Measurements from ENCODE around the gene LRP6. TPM values are rescaled to one million over a fixed set of nuclear protein-coding genes. Genes with fewer than 3 reads are reported as not detected.

LRP6 gene
- total RNA-seq, 1 donor from 2014 or later: 40.9 TPM

GRCh38 chr12:12091977-12092663 is 174.7 kb downstream of the LRP6 start:
- Histone ChIP-seq H3K9ac (ENCODE audit: low read length) (no peak overlapping the region), H4K20me1 (ENCODE audit: insufficient read depth, low read length) (no peaks in the 10 kb centered on the region), H3K9me3 (ENCODE audit: insufficient read depth, low read depth, low read length) (no peaks in the 10 kb centered on the region), H3K79me2 (ENCODE audit: insufficient read depth, low read length) (no peaks in the 10 kb centered on the region), H3K4me1 (ENCODE audit: insufficient read depth, low read length) (peaks cover 23% of the 10 kb centered on the region), H3K36me3 (ENCODE audit: insufficient read depth, low read length) (no peaks in the 10 kb centered on the region), H3K4me2 (ENCODE audit: low read length) (peak overlapping the region; percentile 59), H3K27ac (ENCODE audit: low read depth, low read length) (no peak overlapping the region), H3K4me3 (ENCODE audit: insufficient read depth, low read depth, low read length) (no peak overlapping the region), H2AFZ (ENCODE audit: low read depth, low read length) (no peak overlapping the region), H3K27me3 (ENCODE audit: insufficient read depth, low read length) (peaks cover 2% of the 10 kb centered on the region)
- FAIRE-seq (no peak), DNase-seq (ENCODE audit: low read depth) (no peak)
- Mint-ChIP-seq H3K9me3 (ENCODE audit: unreplicated experiment) (peaks cover 2% of the 10 kb centered on the region), H3K36me3 (ENCODE audit: low read depth, unreplicated experiment) (peaks cover 10% of the 10 kb centered on the region), H3K4me1 (ENCODE audit: low read depth, unreplicated experiment) (peaks cover 19% of the 10 kb centered on the region), H3K27me3 (ENCODE audit: low read depth, unreplicated experiment) (no peaks in the 10 kb centered on the region), H3K4me3 (ENCODE audit: unreplicated experiment) (no peak overlapping the region), H3K27ac (ENCODE audit: unreplicated experiment) (no peak overlapping the region)
- TF ChIP-seq CTCF (IDR thresholded peaks at IDR 0.05; ENCODE audit: insufficient read depth, low read depth, low read length) (no peak), EZH2 (IDR thresholded peaks at IDR 0.05; ENCODE audit: insufficient read depth, low read length) (no peak)

GRCh38 chr12:12091071-12091470 is 175.8 kb downstream of the LRP6 start:
- peaks cover 10% of the 10 kb centered on the region for H3K36me3 Mint-ChIP-seq (ENCODE audit: low read depth, unreplicated experiment)
- no peak overlapping the region for H2AFZ ChIP-seq (ENCODE audit: low read depth, low read length)
- no peaks in the 10 kb centered on the region for H3K9me3 ChIP-seq (ENCODE audit: insufficient read depth, low read depth, low read length)
- H4K20me1 ChIP-seq (ENCODE audit: insufficient read depth, low read length): no peaks in the 10 kb centered on the region
- DNase-seq (ENCODE audit: low read depth) (no peak), FAIRE-seq (peak; percentile 13)
- H3K27ac Mint-ChIP-seq (ENCODE audit: unreplicated experiment): no peak overlapping the region
- peaks cover 23% of the 10 kb centered on the region for H3K4me1 ChIP-seq (ENCODE audit: insufficient read depth, low read length)
- H3K4me3 Mint-ChIP-seq (ENCODE audit: unreplicated experiment): no peak overlapping the region
- TF ChIP-seq EZH2 (IDR thresholded peaks at IDR 0.05; ENCODE audit: insufficient read depth, low read length): no peak
- TF ChIP-seq CTCF (IDR thresholded peaks at IDR 0.05; ENCODE audit: insufficient read depth, low read depth, low read length): no peak
- peaks cover 2% of the 10 kb centered on the region for H3K9me3 Mint-ChIP-seq (ENCODE audit: unreplicated experiment)
- H3K27me3 ChIP-seq (ENCODE audit: insufficient read depth, low read length): peaks cover 2% of the 10 kb centered on the region
- no peaks in the 10 kb centered on the region for H3K79me2 ChIP-seq (ENCODE audit: insufficient read depth, low read length)
- no peaks in the 10 kb centered on the region for H3K27me3 Mint-ChIP-seq (ENCODE audit: low read depth, unreplicated experiment)
- H3K36me3 ChIP-seq (ENCODE audit: insufficient read depth, low read length): no peaks in the 10 kb centered on the region
- no peak overlapping the region for H3K4me2 ChIP-seq (ENCODE audit: low read length)
- H3K4me1 Mint-ChIP-seq (ENCODE audit: low read depth, unreplicated experiment): peaks cover 23% of the 10 kb centered on the region
- H3K9ac ChIP-seq (ENCODE audit: low read length): no peak overlapping the region
- H3K4me3 ChIP-seq (ENCODE audit: insufficient read depth, low read depth, low read length): no peak overlapping the region
- H3K27ac ChIP-seq (ENCODE audit: low read depth, low read length): no peak overlapping the region

GRCh38 chr12:12088761-12089160 is 178.1 kb downstream of the LRP6 start:
- Mint-ChIP-seq H3K9me3 (ENCODE audit: unreplicated experiment) (no peaks in the 10 kb centered on the region), H3K4me3 (ENCODE audit: unreplicated experiment) (no peak overlapping the region), H3K4me1 (ENCODE audit: low read depth, unreplicated experiment) (peaks cover 20% of the 10 kb centered on the region), H3K27me3 (ENCODE audit: low read depth, unreplicated experiment) (no peaks in the 10 kb centered on the region), H3K27ac (ENCODE audit: unreplicated experiment) (no peak overlapping the region), H3K36me3 (ENCODE audit: low read depth, unreplicated experiment) (peaks cover 2% of the 10 kb centered on the region)
- H3K27ac ChIP-seq (ENCODE audit: low read depth, low read length): no peak overlapping the region
- H3K4me3 ChIP-seq (ENCODE audit: insufficient read depth, low read depth, low read length): no peak overlapping the region
- H3K9me3 ChIP-seq (ENCODE audit: insufficient read depth, low read depth, low read length): no peaks in the 10 kb centered on the region
- H3K27me3 ChIP-seq (ENCODE audit: insufficient read depth, low read length): peaks cover 2% of the 10 kb centered on the region
- peaks cover 13% of the 10 kb centered on the region for H3K4me1 ChIP-seq (ENCODE audit: insufficient read depth, low read length)
- no peaks in the 10 kb centered on the region for H3K79me2 ChIP-seq (ENCODE audit: insufficient read depth, low read length)
- no peak overlapping the region for H3K4me2 ChIP-seq (ENCODE audit: low read length)
- no peak overlapping the region for H2AFZ ChIP-seq (ENCODE audit: low read depth, low read length)
- TF ChIP-seq EZH2 (IDR thresholded peaks at IDR 0.05; ENCODE audit: insufficient read depth, low read length) (no peak), CTCF (IDR thresholded peaks at IDR 0.05; ENCODE audit: insufficient read depth, low read depth, low read length) (no peak)
- H3K9ac ChIP-seq (ENCODE audit: low read length): no peak overlapping the region
- FAIRE-seq (no peak), DNase-seq (ENCODE audit: low read depth) (no peak)
- no peaks in the 10 kb centered on the region for H4K20me1 ChIP-seq (ENCODE audit: insufficient read depth, low read length)
- no peaks in the 10 kb centered on the region for H3K36me3 ChIP-seq (ENCODE audit: insufficient read depth, low read length)

Data from astrocyte (in vitro differentiated cells and primary cell).